Measurements from ENCODE around the gene YPEL1.
"Not testable (repeated sequence)": the region's sequence is repeated elsewhere in the genome, so short reads cannot be mapped to it uniquely, and the experiment has no call there.

Gene YPEL1

DNA sequence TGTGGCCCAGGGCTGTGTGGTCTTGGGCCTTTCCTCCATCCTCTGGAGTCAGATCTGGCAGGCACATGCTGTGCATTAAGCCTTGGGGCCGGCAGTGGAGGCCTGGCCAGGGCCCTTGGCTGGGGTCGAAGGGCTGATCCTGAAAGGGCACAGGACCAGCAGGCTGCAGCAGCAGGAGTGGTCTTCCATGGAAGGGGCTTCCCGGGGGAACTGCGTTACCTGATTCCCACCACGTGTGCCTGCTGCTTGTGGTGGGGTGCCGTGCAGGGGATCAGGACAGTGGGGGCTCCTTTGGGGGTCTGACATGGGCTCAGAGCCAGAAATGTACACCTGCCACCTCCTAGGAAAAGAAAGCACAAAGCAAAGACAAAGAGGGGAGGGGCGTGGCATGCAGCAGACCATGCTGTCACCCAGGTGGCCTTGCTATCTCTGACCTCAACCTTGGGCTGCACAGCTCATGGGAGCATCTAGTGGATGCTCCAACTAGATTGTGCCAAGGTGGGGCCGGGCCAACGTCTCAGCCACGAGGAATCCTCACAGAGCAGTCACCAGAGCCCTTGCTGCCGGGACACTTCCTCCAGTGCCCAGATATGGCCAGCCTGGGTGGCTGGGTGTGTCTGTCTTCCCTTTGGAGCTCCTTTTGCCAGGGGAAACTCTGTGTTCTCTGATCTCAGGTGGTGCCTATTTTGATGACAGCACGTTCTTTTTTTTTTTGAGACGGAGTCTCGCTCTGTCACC is 17.9 kb upstream of the YPEL1 start:
- DNase-seq: no peak

GRCh38 chr22:21752276-21752675 is 16.7 kb upstream of the YPEL1 start:
- DNase-seq: no peak

GRCh38 chr22:21745948-21746347 is 10.4 kb upstream of the YPEL1 start:
- DNase-seq: no peak

GRCh38 chr22:21744917-21745316 is 9.3 kb upstream of the YPEL1 start:
- DNase-seq: not testable (repeated sequence)

DNA sequence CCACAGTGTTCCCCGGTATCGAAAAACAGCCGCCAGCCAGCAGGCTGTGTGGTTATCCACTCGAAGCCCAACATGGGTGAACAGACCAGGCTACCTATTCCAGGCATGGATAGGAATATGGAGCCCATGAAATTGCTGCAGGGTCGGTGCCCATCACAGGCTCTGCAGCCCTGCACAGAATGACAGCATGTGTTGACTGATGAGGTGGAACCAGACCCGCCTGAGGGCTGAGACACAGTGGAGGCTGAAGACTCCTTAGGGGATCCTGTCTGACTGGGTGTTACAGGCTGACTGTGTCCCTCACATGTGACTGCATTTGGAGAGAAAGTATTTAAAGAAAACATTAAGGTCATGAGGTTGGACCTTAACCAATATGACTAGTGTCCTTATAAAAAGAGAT is 6.2 kb upstream of the YPEL1 start:
- no peak for DNase-seq

- no peak for DNase-seq
Measured at GRCh38 chr22:21741059-21741458, 5.5 kb upstream of the YPEL1 start.

DNA sequence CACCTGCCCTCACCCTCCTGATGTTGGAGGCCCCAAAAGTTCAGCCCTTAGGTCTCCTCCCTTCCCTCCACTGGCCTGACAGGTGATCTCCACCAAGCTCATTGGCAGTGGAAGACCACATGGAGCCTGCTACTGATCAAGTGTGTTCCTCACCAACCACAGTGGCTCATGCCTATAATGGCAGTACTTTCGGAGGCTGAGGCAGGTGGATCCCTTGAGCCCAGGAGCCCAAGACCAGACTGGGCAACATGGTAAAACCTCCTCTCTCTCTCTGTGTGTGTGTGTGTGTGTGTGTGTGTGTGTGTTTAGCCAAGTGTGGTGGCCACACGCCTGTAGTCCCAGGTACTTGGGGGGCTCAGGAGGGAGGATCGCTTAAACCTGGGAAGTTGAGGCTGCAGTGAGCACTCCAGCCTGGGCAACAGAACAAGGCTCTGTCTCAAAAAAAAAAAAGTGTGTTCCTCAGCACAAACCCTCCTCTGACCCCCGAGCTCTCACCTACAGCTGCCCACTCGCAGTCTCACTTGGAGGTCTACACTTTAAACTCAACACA is 4.3 kb upstream of the YPEL1 start:
- no peak for DNase-seq

DNA sequence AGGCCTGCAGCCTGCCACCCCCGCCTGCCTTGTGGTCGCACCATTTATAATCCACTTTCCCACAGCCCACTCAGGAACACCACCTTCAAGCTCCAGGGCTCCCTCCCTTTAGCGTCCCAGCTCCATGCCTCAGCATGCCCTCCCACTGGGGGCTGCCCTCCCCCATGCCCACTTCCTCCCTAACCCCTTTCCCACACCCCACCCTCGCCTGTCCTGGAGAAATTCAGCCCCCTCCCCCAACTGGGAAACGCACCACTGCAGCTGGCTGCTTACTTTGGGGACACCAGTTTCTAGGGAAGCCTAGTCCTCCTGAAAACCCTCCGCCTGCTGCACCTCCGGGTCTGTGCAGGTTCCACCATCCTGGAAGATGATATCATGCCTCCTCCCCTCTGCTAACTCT is 3.4 kb upstream of the YPEL1 start:
- no peak for DNase-seq

DNA sequence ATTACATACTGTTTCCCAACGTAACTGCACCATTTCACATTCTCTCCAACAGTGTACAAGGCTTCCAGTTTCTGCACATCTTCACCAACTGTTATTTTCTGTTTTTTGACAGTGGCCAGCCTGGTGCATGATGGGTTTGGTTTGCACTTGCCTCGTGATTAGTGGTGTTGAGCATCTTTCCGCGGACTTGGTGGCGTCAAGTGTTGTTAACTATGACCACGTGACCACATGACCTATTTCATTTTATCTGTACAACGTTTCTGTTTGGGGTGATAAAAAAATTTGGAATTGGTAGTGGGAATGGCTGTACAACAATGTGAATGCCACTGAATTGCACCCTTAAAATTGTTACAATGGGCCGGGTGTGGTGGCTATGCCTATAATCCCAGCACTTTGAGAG is 2.5 kb upstream of the YPEL1 start:
- no peak for DNase-seq

GRCh38 chr22:21736948-21737347 is 1.4 kb upstream of the YPEL1 start:
- DNase-seq: no peak

- DNase-seq: no peak
Measured at GRCh38 chr22:21736084-21736642, 569 bp upstream of the YPEL1 start.

DNA sequence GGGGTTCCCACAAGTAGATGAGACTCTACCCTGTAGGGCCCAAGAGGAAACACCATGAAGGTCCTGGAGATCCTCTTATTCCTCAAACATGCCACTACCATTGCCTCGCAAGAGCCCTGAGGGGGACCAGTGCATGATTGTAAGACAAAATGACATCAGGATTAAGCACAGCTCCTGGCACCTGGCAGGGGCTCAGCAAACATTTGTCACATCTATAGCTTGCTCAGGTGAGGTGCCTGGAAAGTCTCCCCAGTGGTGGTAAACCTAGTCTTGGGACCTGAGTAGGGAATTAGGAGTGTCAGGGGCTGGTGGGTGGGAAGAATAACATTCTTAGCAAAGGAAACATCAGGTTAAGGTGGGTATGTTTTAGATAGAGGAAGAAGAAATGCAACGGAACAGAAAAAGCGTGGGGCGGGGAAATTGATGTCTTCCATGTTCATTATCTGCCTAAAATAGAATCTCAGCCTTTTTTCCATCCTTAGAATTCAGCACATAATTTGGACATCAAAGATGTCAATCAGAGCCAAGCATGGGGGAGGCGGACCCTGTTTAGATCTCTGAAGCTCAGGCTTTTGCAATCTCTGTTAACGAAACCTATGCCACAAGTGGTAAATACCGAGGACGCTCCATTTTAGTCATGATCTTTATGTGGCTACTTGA is 924 bp downstream of the YPEL1 start:
- no peak for DNase-seq

- DNase-seq: no peak
Measured at GRCh38 chr22:21731503-21731902, 4.1 kb downstream of the YPEL1 start.

DNA sequence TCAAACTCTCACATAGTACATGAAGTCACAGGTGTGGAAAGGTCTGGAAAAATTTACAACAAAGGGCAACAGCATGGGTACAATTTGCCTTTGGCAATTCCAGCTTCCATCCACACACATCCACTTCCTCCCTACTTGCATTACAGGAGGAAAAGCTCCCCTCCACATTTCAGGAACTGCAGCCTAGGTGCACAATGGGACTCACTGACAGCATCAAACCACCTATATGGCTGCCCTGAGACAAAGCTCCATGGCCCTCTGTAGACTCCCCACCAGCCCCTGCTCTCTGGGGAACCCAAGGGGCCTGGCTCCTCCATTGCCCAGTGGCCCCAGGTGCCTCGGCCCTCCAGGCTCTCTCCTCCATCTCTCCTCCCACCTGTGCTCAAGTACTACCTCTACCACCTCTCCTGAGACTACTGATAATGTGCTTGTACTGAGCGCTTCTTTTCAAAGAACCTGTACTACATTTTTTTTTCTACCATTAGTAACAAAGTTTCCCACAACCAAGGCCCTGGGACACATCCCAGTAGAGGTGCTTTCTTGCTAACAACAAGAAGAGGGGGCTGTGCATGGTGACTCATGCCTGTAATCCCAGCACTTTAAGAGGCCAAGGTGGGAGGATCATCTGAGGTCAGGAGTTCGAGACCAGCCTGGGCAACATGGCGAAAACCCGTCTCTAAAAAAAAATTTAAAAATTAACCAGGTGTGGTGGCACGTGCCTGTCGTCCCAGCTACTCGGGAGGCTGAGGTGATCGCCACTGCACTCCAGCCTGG is 4.9 kb downstream of the YPEL1 start:
- DNase-seq: no peak

- DNase-seq: not testable (repeated sequence)
Measured at GRCh38 chr22:21729184-21729583, 6.4 kb downstream of the YPEL1 start.

DNA sequence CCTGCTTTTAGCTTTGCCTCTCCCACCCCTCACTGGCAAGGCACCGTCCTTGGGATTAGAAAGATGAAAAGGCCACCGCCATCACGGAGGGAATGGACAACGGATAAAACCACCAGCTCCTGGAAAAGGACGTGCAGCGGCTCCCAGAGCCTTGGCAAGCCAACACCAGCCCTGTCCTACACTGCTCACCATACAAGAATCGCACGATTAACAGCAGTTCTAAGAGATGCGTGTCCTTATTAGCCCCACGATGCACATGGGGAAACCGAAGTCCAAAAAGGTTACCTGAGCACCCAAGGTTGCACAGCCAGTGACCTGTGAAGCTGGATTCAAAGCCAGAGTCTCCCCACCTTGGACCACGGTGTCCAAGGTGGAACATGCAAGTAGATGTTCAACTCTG is 7.3 kb downstream of the YPEL1 start:
- DNase-seq: no peak

DNA sequence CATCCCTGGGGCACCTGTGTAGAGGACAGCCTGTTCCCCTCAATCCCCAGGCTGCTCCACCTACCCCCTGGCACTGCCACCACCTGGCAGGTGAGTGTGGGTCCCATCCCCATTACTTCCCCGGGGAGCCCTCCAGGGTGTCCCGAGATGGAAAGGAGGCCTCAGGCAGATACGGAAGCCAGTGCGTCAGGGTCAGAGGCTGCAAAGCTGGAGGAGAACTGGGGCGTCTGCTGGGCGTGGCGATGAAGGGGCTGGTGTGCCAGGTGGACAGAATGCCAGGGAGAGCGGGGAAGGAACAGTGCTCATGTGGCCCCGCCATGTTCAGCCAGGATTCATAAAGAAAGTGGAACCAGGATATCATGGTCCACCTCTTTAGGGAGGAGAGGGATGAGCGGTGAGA is 7.8 kb downstream of the YPEL1 start:
- no peak for DNase-seq

DNA sequence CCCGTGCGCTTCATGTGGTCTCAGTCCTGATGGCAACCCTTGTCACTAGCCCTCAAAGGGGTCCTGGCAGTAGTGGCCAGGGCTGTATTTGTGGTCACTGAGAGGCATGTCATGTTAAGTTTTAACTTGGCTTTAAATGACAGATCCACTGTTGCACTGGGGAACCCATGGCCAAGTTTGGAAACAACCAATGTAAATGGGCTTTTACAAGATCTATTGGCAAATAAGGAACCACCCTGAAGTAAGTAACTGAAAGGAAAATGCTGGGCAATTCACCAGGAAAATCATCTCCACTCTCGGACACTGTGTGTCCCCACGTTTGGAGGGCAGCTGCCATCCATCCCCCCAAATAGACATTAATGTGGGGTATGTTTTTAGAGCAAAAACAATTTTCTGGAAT is 8.4 kb downstream of the YPEL1 start:
- DNase-seq: no peak

GRCh38 chr22:21726650-21727049 is 8.9 kb downstream of the YPEL1 start:
- peak; percentile 16 for DNase-seq

GRCh38 chr22:21725956-21726649 is 9.5 kb downstream of the YPEL1 start:
- no peak for DNase-seq

DNA sequence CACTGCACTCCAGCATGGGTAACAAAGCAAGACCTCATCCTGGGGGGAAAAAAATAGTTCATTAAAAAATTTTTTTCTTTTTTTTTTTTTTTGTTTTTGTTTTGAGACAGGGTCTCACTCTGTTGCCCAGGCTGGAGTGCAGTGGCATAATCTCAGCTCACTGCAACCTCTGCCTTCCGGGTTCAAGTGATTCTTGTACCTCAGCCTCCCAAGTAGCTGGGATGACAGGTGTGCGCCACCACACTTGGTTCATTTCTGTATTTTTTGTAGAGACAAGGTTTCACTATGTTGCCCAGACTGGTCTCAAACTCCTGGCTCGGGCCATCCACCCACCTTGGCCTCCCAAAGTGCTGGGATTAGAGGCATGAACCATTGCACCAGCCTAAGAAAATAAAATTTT is 11.1 kb downstream of the YPEL1 start:
- DNase-seq: not testable (repeated sequence)

DNA sequence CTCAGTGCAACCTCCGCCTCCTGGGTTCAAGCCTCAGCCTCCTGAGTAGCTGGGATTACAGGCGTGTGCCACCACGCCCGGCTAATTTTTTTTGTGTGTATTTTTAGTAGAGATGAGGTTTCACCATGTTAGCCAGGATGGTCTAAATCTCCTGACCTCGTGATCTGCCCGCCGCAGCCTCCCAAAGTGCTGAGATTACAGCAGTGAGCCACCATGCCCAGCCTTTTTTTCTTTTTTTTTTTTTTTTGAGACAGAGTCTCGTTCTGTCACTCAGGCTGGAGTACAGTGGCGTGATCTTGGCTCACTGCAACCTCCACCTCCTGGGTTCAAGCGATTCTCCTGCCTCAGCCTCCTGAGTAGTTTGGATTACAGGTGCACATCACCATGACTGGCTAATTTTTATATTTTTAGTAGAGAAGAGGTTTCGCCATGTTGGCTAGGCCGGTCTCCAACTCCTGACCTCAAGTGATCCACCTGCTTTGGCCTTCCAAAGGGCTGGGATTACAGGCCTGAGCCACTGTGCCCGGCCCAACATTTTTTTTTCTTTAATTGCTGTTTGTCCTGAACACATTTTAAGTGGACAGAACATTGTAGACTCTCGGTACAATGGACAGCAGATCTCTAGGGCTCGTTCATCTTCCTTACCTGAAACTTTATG is 14.3 kb downstream of the YPEL1 start:
- DNase-seq: not testable (repeated sequence)

Data from NCI-H345 (cell line).